ENCODE data around the gene PTEN.

The PTEN gene

DNA sequence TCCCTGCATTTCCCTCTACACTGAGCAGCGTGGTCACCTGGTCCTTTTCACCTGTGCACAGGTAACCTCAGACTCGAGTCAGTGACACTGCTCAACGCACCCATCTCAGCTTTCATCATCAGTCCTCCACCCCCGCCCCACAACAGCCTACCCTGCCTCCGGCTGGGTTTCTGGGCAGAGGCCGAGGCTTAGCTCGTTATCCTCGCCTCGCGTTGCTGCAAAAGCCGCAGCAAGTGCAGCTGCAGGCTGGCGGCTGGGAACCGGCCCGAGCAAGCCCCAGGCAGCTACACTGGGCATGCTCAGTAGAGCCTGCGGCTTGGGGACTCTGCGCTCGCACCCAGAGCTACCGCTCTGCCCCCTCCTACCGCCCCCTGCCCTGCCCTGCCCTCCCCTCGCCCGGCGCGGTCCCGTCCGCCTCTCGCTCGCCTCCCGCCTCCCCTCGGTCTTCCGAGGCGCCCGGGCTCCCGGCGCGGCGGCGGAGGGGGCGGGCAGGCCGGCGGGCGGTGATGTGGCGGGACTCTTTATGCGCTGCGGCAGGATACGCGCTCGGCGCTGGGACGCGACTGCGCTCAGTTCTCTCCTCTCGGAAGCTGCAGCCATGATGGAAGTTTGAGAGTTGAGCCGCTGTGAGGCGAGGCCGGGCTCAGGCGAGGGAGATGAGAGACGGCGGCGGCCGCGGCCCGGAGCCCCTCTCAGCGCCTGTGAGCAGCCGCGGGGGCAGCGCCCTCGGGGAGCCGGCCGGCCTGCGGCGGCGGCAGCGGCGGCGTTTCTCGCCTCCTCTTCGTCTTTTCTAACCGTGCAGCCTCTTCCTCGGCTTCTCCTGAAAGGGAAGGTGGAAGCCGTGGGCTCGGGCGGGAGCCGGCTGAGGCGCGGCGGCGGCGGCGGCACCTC, at the start of gene PTEN, which contains the start of gene KLLN:
Gene PTEN, plus strand, starts transcription at position 573 of the 891 bp plus-strand sequence. CDS start 845 bp downstream, outside the sequence.
Gene KLLN, minus strand, starts transcription at position 481 of the 891 bp plus-strand sequence. CDS start 1,046 bp downstream, outside the sequence.
- H3K27me3 ChIP-seq (ENCODE audit: insufficient read depth, low read length, poor library complexity, severe bottlenecking): peaks cover 14% of the 10 kb centered on the region

DNA sequence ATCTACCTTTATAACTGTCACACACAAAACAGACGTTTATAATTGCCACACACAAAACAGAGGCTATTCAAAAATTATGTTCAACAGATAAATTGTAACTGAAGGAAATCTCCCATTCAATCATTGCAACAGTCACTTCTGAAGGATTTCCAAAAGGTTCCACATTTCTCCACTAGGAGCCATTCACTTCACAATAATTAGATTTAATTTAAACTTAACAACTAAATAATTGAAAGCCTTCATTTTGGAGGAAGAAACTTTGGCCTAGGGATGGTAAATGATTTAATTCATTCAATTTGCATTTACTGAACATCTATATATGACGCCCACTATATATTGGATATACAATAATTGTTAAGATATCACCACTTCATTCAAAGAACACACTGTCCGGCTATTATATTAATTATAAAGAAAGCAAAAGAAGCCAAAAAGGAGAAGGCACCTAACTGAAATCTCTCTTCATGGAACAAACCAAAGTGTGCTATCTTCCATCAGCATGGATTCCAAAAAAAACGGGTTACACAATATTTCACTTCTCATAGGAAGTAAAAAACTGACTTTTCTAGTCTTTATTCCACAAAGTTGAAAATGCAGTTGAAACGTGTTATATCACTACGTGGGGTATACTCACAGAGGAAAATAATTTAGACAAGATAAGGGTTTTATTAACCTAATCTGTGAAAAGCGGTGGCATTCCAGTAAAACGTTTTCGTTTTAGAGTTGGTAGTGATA, 47.1 kb upstream of the PTEN start:
- TF ChIP-seq EZH2phosphoT487 (IDR thresholded peaks at IDR 0.05; ENCODE audit: borderline replicate concordance): no peak
- TF ChIP-seq, protein P1, sequence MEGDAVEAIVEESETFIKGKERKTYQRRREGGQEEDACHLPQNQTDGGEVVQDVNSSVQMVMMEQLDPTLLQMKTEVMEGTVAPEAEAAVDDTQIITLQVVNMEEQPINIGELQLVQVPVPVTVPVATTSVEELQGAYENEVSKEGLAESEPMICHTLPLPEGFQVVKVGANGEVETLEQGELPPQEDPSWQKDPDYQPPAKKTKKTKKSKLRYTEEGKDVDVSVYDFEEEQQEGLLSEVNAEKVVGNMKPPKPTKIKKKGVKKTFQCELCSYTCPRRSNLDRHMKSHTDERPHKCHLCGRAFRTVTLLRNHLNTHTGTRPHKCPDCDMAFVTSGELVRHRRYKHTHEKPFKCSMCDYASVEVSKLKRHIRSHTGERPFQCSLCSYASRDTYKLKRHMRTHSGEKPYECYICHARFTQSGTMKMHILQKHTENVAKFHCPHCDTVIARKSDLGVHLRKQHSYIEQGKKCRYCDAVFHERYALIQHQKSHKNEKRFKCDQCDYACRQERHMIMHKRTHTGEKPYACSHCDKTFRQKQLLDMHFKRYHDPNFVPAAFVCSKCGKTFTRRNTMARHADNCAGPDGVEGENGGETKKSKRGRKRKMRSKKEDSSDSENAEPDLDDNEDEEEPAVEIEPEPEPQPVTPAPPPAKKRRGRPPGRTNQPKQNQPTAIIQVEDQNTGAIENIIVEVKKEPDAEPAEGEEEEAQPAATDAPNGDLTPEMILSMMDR (conservative IDR thresholded peaks at IDR 0.05; ENCODE audit: low read length): peak; percentile 15
- peaks cover 67% of the 10 kb centered on the region for H3K79me2 ChIP-seq (ENCODE audit: insufficient read depth, low read length)
- peaks cover 53% of the 10 kb centered on the region for H4K20me1 ChIP-seq (ENCODE audit: insufficient read depth, low read length, poor library complexity, severe bottlenecking)
- H3F3A ChIP-seq (ENCODE audit: low read depth): no peaks in the 10 kb centered on the region
- H3K27me3 ChIP-seq (ENCODE audit: insufficient read depth, low read length, poor library complexity, severe bottlenecking): peaks cover 5% of the 10 kb centered on the region
- peak overlapping the region; percentile 95 for H3K9ac ChIP-seq (ENCODE audit: low read depth, low read length, poor library complexity, severe bottlenecking)
- no peaks in the 10 kb centered on the region for H3K9me2 ChIP-seq (replicated peaks; ENCODE audit: low read depth, low read length)
- peaks cover 43% of the 10 kb centered on the region for H3K4me1 ChIP-seq (ENCODE audit: insufficient read depth, low read length, poor library complexity, severe bottlenecking)
- H3K9me3 ChIP-seq (ENCODE audit: insufficient read depth, low read depth, low read length): no peaks in the 10 kb centered on the region
- peak overlapping the region; percentile 78 for H3K4me2 ChIP-seq (ENCODE audit: low read depth, low read length, poor library complexity, severe bottlenecking)
- H2AFZ ChIP-seq (ENCODE audit: low read length): no peak overlapping the region
- peak overlapping the region; percentile 90 for H3K4me3 ChIP-seq (ENCODE audit: low read length, poor library complexity, severe bottlenecking)
- H3K36me3 ChIP-seq (ENCODE audit: insufficient read depth, low read length): peaks cover 7% of the 10 kb centered on the region; the same call in 1 of the 2 replicates

More for the DNA sequence above, at the start of gene PTEN, which contains the start of gene KLLN:
- TF ChIP-seq, protein P1 (conservative IDR thresholded peaks at IDR 0.05; ENCODE audit: low read length): no peak
- TF ChIP-seq EZH2phosphoT487 (IDR thresholded peaks at IDR 0.05; ENCODE audit: borderline replicate concordance): no peak
- Histone ChIP-seq H3K36me3 (ENCODE audit: insufficient read depth, low read length) (peaks cover 6% of the 10 kb centered on the region; the same call in 1 of the 2 replicates), H3K4me2 (ENCODE audit: low read depth, low read length, poor library complexity, severe bottlenecking) (peak within 1 kb of the TSS; percentile 85), H4K20me1 (ENCODE audit: insufficient read depth, low read length, poor library complexity, severe bottlenecking) (peaks cover 16% of the 10 kb centered on the region), H2AFZ (ENCODE audit: low read length) (no peak within 1 kb of the TSS), H3K4me1 (ENCODE audit: insufficient read depth, low read length, poor library complexity, severe bottlenecking) (peaks cover 24% of the 10 kb centered on the region), H3K9me2 (replicated peaks; ENCODE audit: low read depth, low read length) (no peaks in the 10 kb centered on the region), H3K79me2 (ENCODE audit: insufficient read depth, low read length) (peaks cover 83% of the 10 kb centered on the region), H3K9ac (ENCODE audit: low read depth, low read length, poor library complexity, severe bottlenecking) (peak within 1 kb of the TSS; percentile 100), H3K9me3 (ENCODE audit: insufficient read depth, low read depth, low read length) (peaks cover 5% of the 10 kb centered on the region; the same call in 1 of the 2 replicates), H3F3A (ENCODE audit: low read depth) (no peaks in the 10 kb centered on the region), H3K4me3 (ENCODE audit: low read length, poor library complexity, severe bottlenecking) (peak within 1 kb of the TSS; percentile 93)

DNA sequence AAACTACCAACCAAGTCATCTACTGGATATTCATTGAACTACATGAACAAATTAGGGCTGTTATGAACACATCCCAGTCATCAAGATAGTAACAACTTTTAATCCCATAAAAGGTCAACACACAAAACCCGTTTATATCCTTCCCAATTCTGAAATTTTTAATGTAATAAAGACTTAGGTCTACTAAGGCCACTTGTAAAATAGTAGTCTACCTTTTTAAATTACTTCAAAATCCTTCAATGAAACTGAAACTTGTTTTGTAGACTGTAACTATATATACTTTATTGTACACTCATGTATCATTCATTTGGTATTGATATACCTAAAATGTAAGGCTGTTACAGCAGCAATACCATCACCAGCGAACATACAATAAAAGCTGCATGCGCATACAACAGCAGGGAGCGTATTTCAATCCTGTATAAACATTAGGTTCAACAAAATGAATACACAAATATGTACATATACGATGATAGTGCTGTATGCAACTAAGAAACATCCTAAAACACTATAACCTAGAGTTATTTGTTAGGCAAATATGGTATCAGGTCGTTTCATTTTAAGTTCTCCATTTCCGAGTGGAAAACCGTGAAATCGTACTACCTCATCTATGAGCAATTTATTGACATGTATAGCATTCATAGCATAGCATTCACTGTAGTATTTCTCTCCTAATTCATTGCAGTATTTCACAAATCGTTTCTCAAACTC, 46.4 kb upstream of the PTEN start:
- no peaks in the 10 kb centered on the region; the same call in 1 of the 2 replicates for H3K36me3 ChIP-seq (ENCODE audit: insufficient read depth, low read length)

More for the DNA sequence above, 46.4 kb upstream of the PTEN start:
- peaks cover 5% of the 10 kb centered on the region for H3K27me3 ChIP-seq (ENCODE audit: insufficient read depth, low read length, poor library complexity, severe bottlenecking)
- peak overlapping the region; percentile 90 for H3K4me3 ChIP-seq (ENCODE audit: low read length, poor library complexity, severe bottlenecking)
- peaks cover 53% of the 10 kb centered on the region for H4K20me1 ChIP-seq (ENCODE audit: insufficient read depth, low read length, poor library complexity, severe bottlenecking)
- no peaks in the 10 kb centered on the region for H3K9me2 ChIP-seq (replicated peaks; ENCODE audit: low read depth, low read length)
- no peaks in the 10 kb centered on the region for H3K9me3 ChIP-seq (ENCODE audit: insufficient read depth, low read depth, low read length)
- peak overlapping the region; percentile 78 for H3K4me2 ChIP-seq (ENCODE audit: low read depth, low read length, poor library complexity, severe bottlenecking)
- H3F3A ChIP-seq (ENCODE audit: low read depth): no peaks in the 10 kb centered on the region
- peaks cover 60% of the 10 kb centered on the region for H3K79me2 ChIP-seq (ENCODE audit: insufficient read depth, low read length)
- no peak for TF ChIP-seq EZH2phosphoT487 (IDR thresholded peaks at IDR 0.05; ENCODE audit: borderline replicate concordance)
- TF ChIP-seq, protein P1 (conservative IDR thresholded peaks at IDR 0.05; ENCODE audit: low read length): no peak
- peaks cover 43% of the 10 kb centered on the region for H3K4me1 ChIP-seq (ENCODE audit: insufficient read depth, low read length, poor library complexity, severe bottlenecking)
- H3K9ac ChIP-seq (ENCODE audit: low read depth, low read length, poor library complexity, severe bottlenecking): peak overlapping the region; percentile 95
- peak overlapping the region; percentile 97; the same call in 1 of the 2 replicates for H2AFZ ChIP-seq (ENCODE audit: low read length)
